Keratinocyte (primary cell): Measurements from ENCODE around the gene CCNDBP1. TPM values are rescaled to one million over a fixed set of nuclear protein-coding genes. Genes with fewer than 3 reads are reported as not detected.

Source experiments
- DNase-seq: peaks from one replicate; pipeline ENCODE4 v3.0.0-alpha.2; 2011; ENCODE audit warnings: low read depth, missing footprints, low spot score
- FAIRE-seq: peaks from 2 replicates; lab custom pipeline; 2011; peaks lifted over from hg19 to GRCh38; lab: Jason Lieb, UNC
- H2AFZ ChIP-seq: 2 replicates; pipeline ENCODE4 v1.6.0; 2012; ENCODE audit warnings: low read length, control low read depth, inconsistent platforms; ENCODE audit not compliant: control insufficient read depth
- H3K27ac ChIP-seq: 2 replicates; pipeline ENCODE4 v1.5.1; 2011; ENCODE audit warnings: low read length; ENCODE audit not compliant: control insufficient read depth, insufficient read depth
- H3K27me3 ChIP-seq: 3 replicates; pipeline ENCODE4 v1.6.0; 2011; ENCODE audit warnings: low read length; ENCODE audit not compliant: control insufficient read depth, insufficient read depth; ENCODE audit errors: extremely low read depth
- H3K36me3 ChIP-seq, 2 experiments: 2 replicates in 1 of 2; 3 replicates in 1 of 2; pipeline ENCODE4 v1.5.1; 2011; ENCODE audit warnings: low read length in 2 of 2, mild to moderate bottlenecking in 1 of 2; ENCODE audit not compliant: control insufficient read depth in 2 of 2, insufficient read depth in 2 of 2; ENCODE audit errors: extremely low read depth in 1 of 2
- H3K4me1 ChIP-seq: 3 replicates; pipeline ENCODE4 v1.5.1; 2011; ENCODE audit warnings: low read length; ENCODE audit not compliant: control insufficient read depth, insufficient read depth; ENCODE audit errors: extremely low read depth
- H3K4me2 ChIP-seq: 3 replicates; pipeline ENCODE4 v1.6.0; 2011; ENCODE audit warnings: low read depth, low read length; ENCODE audit not compliant: control insufficient read depth, insufficient read depth; ENCODE audit errors: extremely low read depth
- H3K4me3 ChIP-seq, 3 experiments: fragments of 200-600 bp in 1 of 3; sonication (generic) in 1 of 3; 2 replicates in 2 of 3; 3 replicates in 1 of 3; pipeline ENCODE4 v1.5.1; 2011 to 2016; ENCODE audit warnings: low read length in 3 of 3, mild to moderate bottlenecking in 3 of 3, control low read depth in 2 of 3, inconsistent platforms in 1 of 3, low read depth in 1 of 3, mixed read lengths in 1 of 3, mixed run types in 1 of 3, moderate library complexity in 1 of 3; ENCODE audit not compliant: control insufficient read depth in 2 of 3, insufficient read depth in 2 of 3; ENCODE audit errors: extremely low read depth in 1 of 3
- H3K79me2 ChIP-seq: 2 replicates; pipeline ENCODE4 v1.6.0; 2012; ENCODE audit warnings: low read length; ENCODE audit not compliant: control insufficient read depth, insufficient read depth
- H3K9ac ChIP-seq: 3 replicates; pipeline ENCODE4 v1.6.0; 2011; ENCODE audit warnings: low read length; ENCODE audit not compliant: control insufficient read depth, insufficient read depth; ENCODE audit errors: extremely low read depth
- H3K9me1 ChIP-seq: 3 replicates; pipeline ENCODE4 v1.6.0; 2011; ENCODE audit warnings: low read length; ENCODE audit not compliant: control insufficient read depth, insufficient read depth; ENCODE audit errors: extremely low read depth
- H3K9me3 ChIP-seq: 2 replicates; pipeline ENCODE4 v1.5.1; 2012; ENCODE audit warnings: low read depth, low read length; ENCODE audit not compliant: control insufficient read depth
- H4K20me1 ChIP-seq: 3 replicates; pipeline ENCODE4 v1.6.0; 2011; ENCODE audit warnings: low read length; ENCODE audit not compliant: control insufficient read depth, insufficient read depth; ENCODE audit errors: extremely low read depth
- CTCF ChIP-seq, 3 experiments: IDR thresholded peaks in 1 of 3; conservative IDR thresholded peaks in 1 of 3; optimal IDR thresholded peaks in 1 of 3; 2 replicates in 2 of 3; 3 replicates in 1 of 3; pipeline versions ENCODE3 to v1.5.1; 2011; ENCODE audit warnings: low read length in 3 of 3, mild to moderate bottlenecking in 3 of 3, moderate library complexity in 2 of 3, control low read depth in 1 of 3, inconsistent platforms in 1 of 3; ENCODE audit not compliant: insufficient read depth in 2 of 3; ENCODE audit errors: extremely low read depth in 1 of 3
- EZH2 ChIP-seq: IDR thresholded peaks from one replicate; pipeline ENCODE4 v1.6.1; 2012; ENCODE audit warnings: inconsistent platforms, mild to moderate bottlenecking, low read length, moderate library complexity
- dilution Hi-C: fragments of 300-500 bp; cut with MboI; formaldehyde crosslinking; loops from one replicate; pipeline ENCODE4 v1.7.0; 2020; ENCODE audit warnings: low sequenced_read_pairs; ENCODE audit not compliant: extremely low pct_ligation_motif_present
- polyA plus RNA-seq, 5 experiments: library from polyadenylated mRNA; depleted of rRNA in 3 of 5; stranded (reverse) in 3 of 5; stranded (forward) in 1 of 5; unstranded in 1 of 5; fragments of >200 nt; gene quantifications; 1 replicate in 1 of 5; 2 replicates in 3 of 5; 3 replicates in 1 of 5; pipeline versions ENCODE4 v1.2.1 to v1.2.3, GENCODE V29; 2011 to 2012; ENCODE audit warnings: missing spikeins in 2 of 5, low read depth in 1 of 5, low replicate concordance in 1 of 5

Gene CCNDBP1
- polyA plus RNA-seq, 1 donor (not counting 4 experiments of a cell fraction or from before 2014, with no cell fraction given) = 53.5 TPM

DNA sequence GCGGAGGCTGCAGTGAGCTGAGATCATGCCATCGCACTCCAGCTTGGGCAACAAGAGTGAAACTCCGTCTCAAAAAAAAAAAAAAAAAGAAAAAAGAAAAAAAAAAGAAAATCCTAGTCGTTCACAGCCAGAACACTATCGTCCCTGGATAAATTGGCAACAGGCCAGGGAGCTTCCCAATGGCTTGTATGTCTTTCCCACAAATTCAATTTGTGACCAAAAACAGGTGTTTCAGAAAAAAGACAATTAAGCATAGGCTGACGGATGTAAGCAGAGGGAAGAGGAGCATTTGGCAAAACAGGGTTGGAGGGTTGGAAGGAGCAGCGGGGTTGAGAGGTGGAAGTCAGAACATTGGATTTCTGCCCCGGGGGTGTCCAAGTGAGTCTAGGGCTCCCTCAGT lies 27.1 kb downstream of the CCNDBP1 start:
- Histone ChIP-seq H3K9me3 (no peaks in the 10 kb centered on the region), H3K79me2 (no peaks in the 10 kb centered on the region), H3K36me3 (no peaks in the 10 kb centered on the region), H3K4me1 (no peaks in the 10 kb centered on the region), H3K9ac (no peak overlapping the region), H3K4me2 (no peak overlapping the region), H3K9me1 (no peaks in the 10 kb centered on the region), H3K27ac (no peak overlapping the region), H3K4me3 (no peak overlapping the region), H4K20me1 (no peaks in the 10 kb centered on the region), H2AFZ (no peak overlapping the region), H3K27me3 (peaks cover 13% of the 10 kb centered on the region)
- dilution Hi-C loops = no loop called here
- TF ChIP-seq EZH2 = no peak
- TF ChIP-seq CTCF (optimal IDR thresholded peaks at IDR 0.05 in 1 of 3, IDR thresholded peaks at IDR 0.05 in 1 of 3, conservative IDR thresholded peaks at IDR 0.05 in 1 of 3; ENCODE audit: extremely low read depth in 1 of 3, insufficient read depth in 2 of 3, low read length in 3 of 3) = no peak
- FAIRE-seq = no peak
- no peak for DNase-seq

DNA sequence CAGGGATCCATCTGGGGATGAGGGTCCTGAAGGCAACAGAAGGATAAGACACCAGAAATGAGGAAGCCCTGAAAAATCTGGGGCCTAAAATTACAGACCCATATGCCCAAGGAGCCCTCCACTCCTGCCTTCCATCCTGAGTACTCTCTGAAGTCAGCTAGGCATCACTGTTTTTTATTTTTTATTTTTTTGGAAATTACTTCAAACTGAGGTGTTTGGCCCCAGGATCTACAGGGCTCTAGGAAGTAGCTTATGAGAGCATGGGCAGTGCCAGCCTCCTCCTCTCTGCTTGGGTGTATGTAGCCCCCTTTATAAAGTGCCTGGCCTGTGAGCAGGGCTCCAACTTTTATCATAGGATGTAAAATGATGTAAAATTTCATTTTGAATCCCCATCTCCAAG lies 27.7 kb downstream of the CCNDBP1 start:
- Histone ChIP-seq H3K9me3 (no peaks in the 10 kb centered on the region), H3K4me2 (no peak overlapping the region), H3K4me1 (no peaks in the 10 kb centered on the region), H4K20me1 (no peaks in the 10 kb centered on the region), H3K9me1 (no peaks in the 10 kb centered on the region), H3K27ac (no peak overlapping the region), H3K4me3 (no peak overlapping the region), H3K79me2 (no peaks in the 10 kb centered on the region), H2AFZ (no peak overlapping the region), H3K9ac (no peak overlapping the region), H3K27me3 (peaks cover 12% of the 10 kb centered on the region), H3K36me3 (no peaks in the 10 kb centered on the region)
- dilution Hi-C loops = no loop called here
- FAIRE-seq (no peak), DNase-seq (no peak)
- no peak for TF ChIP-seq CTCF (optimal IDR thresholded peaks at IDR 0.05 in 1 of 3, IDR thresholded peaks at IDR 0.05 in 1 of 3, conservative IDR thresholded peaks at IDR 0.05 in 1 of 3; ENCODE audit: extremely low read depth in 1 of 3, insufficient read depth in 2 of 3, low read length in 3 of 3)
- no peak for TF ChIP-seq EZH2
